ENCODE data around the gene NEURL1B.

NEURL1B gene

DNA sequence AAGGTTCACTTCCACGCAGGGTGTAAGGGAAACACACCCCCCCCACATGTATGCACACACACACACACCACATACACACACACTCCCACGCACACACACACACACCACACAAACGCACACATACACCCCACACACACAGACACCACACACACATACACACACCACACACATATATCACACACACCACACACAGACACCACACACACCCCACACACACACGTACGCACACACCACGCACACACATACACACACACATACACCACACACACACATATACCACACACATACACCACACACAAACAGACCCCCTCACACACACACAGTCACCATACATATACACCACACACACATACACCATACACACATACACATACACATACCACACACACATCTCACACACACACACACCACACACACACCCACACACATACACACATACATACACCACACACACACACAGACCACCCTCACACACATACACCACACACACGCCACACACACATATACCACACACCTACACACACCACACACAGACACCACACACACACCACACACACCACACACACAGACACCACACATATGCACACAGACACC is 44.3 kb upstream of the NEURL1B start:
- 100% methylated on average over 6 of the region's 7 CpGs for WGBS (ENCODE audit: extremely low coverage, insufficient coverage, insufficient read length)
- Histone ChIP-seq H2BK5ac (ENCODE audit: low read depth, low read length, poor library complexity) (no peak overlapping the region), H3K79me2 (ENCODE audit: control insufficient read depth, insufficient read depth, low read length, poor library complexity) (no peaks in the 10 kb centered on the region), H3K4me2 (ENCODE audit: low read length) (no peak overlapping the region), H4K8ac (ENCODE audit: low read depth, low read length) (no peak overlapping the region), H4K91ac (ENCODE audit: low read depth, low read length) (no peak overlapping the region), H3K27ac (ENCODE audit: low read depth, low read length) (no peak overlapping the region), H3K27me3 (ENCODE audit: insufficient read depth, low read length) (no peaks in the 10 kb centered on the region), H3K36me3 (ENCODE audit: control insufficient read depth in 1 of 2, insufficient read depth in 2 of 2, low read length in 2 of 2) (no peaks in the 10 kb centered on the region), H3K79me1 (ENCODE audit: low read length) (no peaks in the 10 kb centered on the region), H4K12ac (ENCODE audit: low read depth, low read length) (no peak overlapping the region), H3K18ac (ENCODE audit: low read length) (no peak overlapping the region), H3K4me1 (ENCODE audit: control insufficient read depth in 1 of 2, insufficient read depth in 2 of 2, low read length in 2 of 2) (no peaks in the 10 kb centered on the region), H2BK12ac (ENCODE audit: low read length) (no peak overlapping the region), H3K9ac (ENCODE audit: low read length) (no peak overlapping the region), H2AFZ (ENCODE audit: insufficient read depth, low read length, poor library complexity) (no peak overlapping the region), H3K4me3 (ENCODE audit: low read depth, low read length) (peak overlapping the region; percentile 62), H2AK5ac (ENCODE audit: low read length) (no peak overlapping the region), H3K9me3 (ENCODE audit: insufficient read depth, low read depth, low read length) (peaks cover 2% of the 10 kb centered on the region), H2BK120ac (ENCODE audit: insufficient read depth, low read length, poor library complexity) (no peak overlapping the region), H3K23ac (ENCODE audit: low read length) (peak overlapping the region; percentile 19), H3K14ac (ENCODE audit: low read length) (no peak overlapping the region), H3K4ac (ENCODE audit: low read depth, low read length) (no peak overlapping the region)
- DNase-seq = no peak

GRCh38 chr5:172597755-172598155 is 43.3 kb upstream of the NEURL1B start:
- Histone ChIP-seq H3K4me1 (ENCODE audit: control insufficient read depth in 1 of 2, insufficient read depth in 2 of 2, low read length in 2 of 2) (no peaks in the 10 kb centered on the region), H2BK5ac (ENCODE audit: low read depth, low read length, poor library complexity) (no peak overlapping the region), H2AFZ (ENCODE audit: insufficient read depth, low read length, poor library complexity) (no peak overlapping the region), H3K14ac (ENCODE audit: low read length) (no peak overlapping the region), H2AK5ac (ENCODE audit: low read length) (no peak overlapping the region), H4K8ac (ENCODE audit: low read depth, low read length) (no peak overlapping the region), H3K4ac (ENCODE audit: low read depth, low read length) (no peak overlapping the region), H3K4me3 (ENCODE audit: low read depth, low read length) (no peak overlapping the region), H3K27me3 (ENCODE audit: insufficient read depth, low read length) (no peaks in the 10 kb centered on the region), H3K79me2 (ENCODE audit: control insufficient read depth, insufficient read depth, low read length, poor library complexity) (no peaks in the 10 kb centered on the region), H2BK12ac (ENCODE audit: low read length) (no peak overlapping the region), H3K27ac (ENCODE audit: low read depth, low read length) (no peak overlapping the region), H3K36me3 (ENCODE audit: control insufficient read depth in 1 of 2, insufficient read depth in 2 of 2, low read length in 2 of 2) (no peaks in the 10 kb centered on the region), H4K12ac (ENCODE audit: low read depth, low read length) (no peak overlapping the region), H2BK120ac (ENCODE audit: insufficient read depth, low read length, poor library complexity) (no peak overlapping the region), H3K4me2 (ENCODE audit: low read length) (no peak overlapping the region), H3K79me1 (ENCODE audit: low read length) (no peaks in the 10 kb centered on the region), H4K91ac (ENCODE audit: low read depth, low read length) (no peak overlapping the region), H3K9ac (ENCODE audit: low read length) (no peak overlapping the region), H3K23ac (ENCODE audit: low read length) (no peak overlapping the region), H3K18ac (ENCODE audit: low read length) (no peak overlapping the region), H3K9me3 (ENCODE audit: insufficient read depth, low read depth, low read length) (peaks cover 2% of the 10 kb centered on the region)
- no CpG with 5 or more reads among the region's 14 CpGs for WGBS (ENCODE audit: extremely low coverage, insufficient coverage, insufficient read length)
- no peak for DNase-seq

- no peak for DNase-seq
- Histone ChIP-seq H3K18ac (ENCODE audit: low read length) (no peak overlapping the region), H3K27ac (ENCODE audit: low read depth, low read length) (no peak overlapping the region), H4K91ac (ENCODE audit: low read depth, low read length) (no peak overlapping the region), H3K9me3 (ENCODE audit: insufficient read depth, low read depth, low read length) (peaks cover 2% of the 10 kb centered on the region), H3K14ac (ENCODE audit: low read length) (no peak overlapping the region), H2BK120ac (ENCODE audit: insufficient read depth, low read length, poor library complexity) (no peak overlapping the region), H2AK5ac (ENCODE audit: low read length) (no peak overlapping the region), H3K9ac (ENCODE audit: low read length) (no peak overlapping the region), H3K79me2 (ENCODE audit: control insufficient read depth, insufficient read depth, low read length, poor library complexity) (no peaks in the 10 kb centered on the region), H3K4ac (ENCODE audit: low read depth, low read length) (no peak overlapping the region), H3K4me2 (ENCODE audit: low read length) (no peak overlapping the region), H2AFZ (ENCODE audit: insufficient read depth, low read length, poor library complexity) (no peak overlapping the region), H2BK12ac (ENCODE audit: low read length) (no peak overlapping the region), H3K4me3 (ENCODE audit: low read depth, low read length) (no peak overlapping the region), H3K27me3 (ENCODE audit: insufficient read depth, low read length) (no peaks in the 10 kb centered on the region), H3K23ac (ENCODE audit: low read length) (no peak overlapping the region), H4K12ac (ENCODE audit: low read depth, low read length) (no peak overlapping the region), H3K79me1 (ENCODE audit: low read length) (no peaks in the 10 kb centered on the region), H3K4me1 (ENCODE audit: control insufficient read depth in 1 of 2, insufficient read depth in 2 of 2, low read length in 2 of 2) (no peaks in the 10 kb centered on the region), H4K8ac (ENCODE audit: low read depth, low read length) (no peak overlapping the region), H2BK5ac (ENCODE audit: low read depth, low read length, poor library complexity) (no peak overlapping the region), H3K36me3 (ENCODE audit: control insufficient read depth in 1 of 2, insufficient read depth in 2 of 2, low read length in 2 of 2) (no peaks in the 10 kb centered on the region)
- no CpG with 5 or more reads among the region's 18 CpGs for WGBS (ENCODE audit: extremely low coverage, insufficient coverage, insufficient read length)
Measured at GRCh38 chr5:172598251-172599203, 42.5 kb upstream of the NEURL1B start.

DNA sequence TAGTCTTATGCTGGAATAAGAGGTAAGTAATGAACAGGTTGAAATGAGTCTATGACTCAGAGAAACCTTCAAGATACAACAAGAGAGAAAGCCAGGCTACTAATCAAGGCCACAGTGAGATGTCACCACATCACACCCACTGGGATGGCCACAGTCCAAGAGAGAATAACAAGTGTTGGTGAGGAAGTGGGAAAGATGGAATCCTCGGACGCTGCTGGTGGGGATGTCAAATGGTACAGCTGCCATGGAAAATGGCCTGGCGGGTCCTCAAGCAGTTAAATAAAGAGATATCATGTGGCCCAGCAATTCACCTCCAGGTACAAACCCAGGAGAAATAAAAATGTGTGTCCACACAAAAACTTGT is 41.9 kb upstream of the NEURL1B start:
- H3K4me1 ChIP-seq (ENCODE audit: control insufficient read depth in 1 of 2, insufficient read depth in 2 of 2, low read length in 2 of 2) = no peaks in the 10 kb centered on the region
- H3K4me3 ChIP-seq (ENCODE audit: low read depth, low read length) = no peak overlapping the region
- H3K36me3 ChIP-seq (ENCODE audit: control insufficient read depth in 1 of 2, insufficient read depth in 2 of 2, low read length in 2 of 2) = no peaks in the 10 kb centered on the region
- H4K91ac ChIP-seq (ENCODE audit: low read depth, low read length) = no peak overlapping the region
- H3K27me3 ChIP-seq (ENCODE audit: insufficient read depth, low read length) = no peaks in the 10 kb centered on the region
- H4K12ac ChIP-seq (ENCODE audit: low read depth, low read length) = no peak overlapping the region
- WGBS (ENCODE audit: extremely low coverage, insufficient coverage, insufficient read length) = no CpG with 5 or more reads among the region's 3 CpGs
- H2BK5ac ChIP-seq (ENCODE audit: low read depth, low read length, poor library complexity) = no peak overlapping the region
- H3K27ac ChIP-seq (ENCODE audit: low read depth, low read length) = no peak overlapping the region
- DNase-seq = no peak
- no peaks in the 10 kb centered on the region for H3K79me1 ChIP-seq (ENCODE audit: low read length)
- H2BK120ac ChIP-seq (ENCODE audit: insufficient read depth, low read length, poor library complexity) = no peak overlapping the region
- no peak overlapping the region for H3K4me2 ChIP-seq (ENCODE audit: low read length)
- no peaks in the 10 kb centered on the region for H3K79me2 ChIP-seq (ENCODE audit: control insufficient read depth, insufficient read depth, low read length, poor library complexity)
- no peak overlapping the region for H4K8ac ChIP-seq (ENCODE audit: low read depth, low read length)
- no peak overlapping the region for H2AK5ac ChIP-seq (ENCODE audit: low read length)
- no peak overlapping the region for H3K4ac ChIP-seq (ENCODE audit: low read depth, low read length)
- no peak overlapping the region for H2BK12ac ChIP-seq (ENCODE audit: low read length)
- no peak overlapping the region for H3K18ac ChIP-seq (ENCODE audit: low read length)
- H3K23ac ChIP-seq (ENCODE audit: low read length) = no peak overlapping the region
- no peak overlapping the region for H3K9ac ChIP-seq (ENCODE audit: low read length)
- no peak overlapping the region for H2AFZ ChIP-seq (ENCODE audit: insufficient read depth, low read length, poor library complexity)
- no peak overlapping the region for H3K14ac ChIP-seq (ENCODE audit: low read length)
- H3K9me3 ChIP-seq (ENCODE audit: insufficient read depth, low read depth, low read length) = peaks cover 2% of the 10 kb centered on the region
